ENCODE measurements around the gene BCKDHB. TPM values are rescaled to one million over a fixed set of nuclear protein-coding genes. Genes with fewer than 3 reads are reported as not detected.

Gene BCKDHB
- polyA plus RNA-seq, 1 donor (not counting 4 experiments of a cell fraction or from before 2014, with no cell fraction given): 20.9 TPM

DNA sequence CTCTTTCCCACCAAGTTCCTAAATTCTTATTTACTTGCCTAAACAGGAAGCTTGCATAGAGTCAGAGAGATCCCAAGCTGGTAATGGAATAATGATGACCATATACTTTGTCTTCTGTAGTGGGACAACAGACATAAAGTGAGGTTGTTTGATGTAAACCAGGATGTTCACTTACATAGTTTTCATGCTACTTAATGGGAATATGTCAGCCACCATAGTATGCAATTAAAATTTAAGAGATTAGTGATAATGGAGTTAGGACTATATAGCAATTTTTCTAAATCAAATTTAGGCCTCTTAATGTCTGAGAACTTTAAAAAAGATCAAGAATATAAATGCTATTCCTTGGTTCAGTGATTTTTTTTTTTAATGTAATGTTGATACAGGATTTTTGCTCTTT lies 180.6 kb downstream of the BCKDHB start:
- DNase-seq (ENCODE audit: low read depth, low spot score) (no peak), FAIRE-seq (peak; percentile 55)
- TF ChIP-seq, protein P1, sequence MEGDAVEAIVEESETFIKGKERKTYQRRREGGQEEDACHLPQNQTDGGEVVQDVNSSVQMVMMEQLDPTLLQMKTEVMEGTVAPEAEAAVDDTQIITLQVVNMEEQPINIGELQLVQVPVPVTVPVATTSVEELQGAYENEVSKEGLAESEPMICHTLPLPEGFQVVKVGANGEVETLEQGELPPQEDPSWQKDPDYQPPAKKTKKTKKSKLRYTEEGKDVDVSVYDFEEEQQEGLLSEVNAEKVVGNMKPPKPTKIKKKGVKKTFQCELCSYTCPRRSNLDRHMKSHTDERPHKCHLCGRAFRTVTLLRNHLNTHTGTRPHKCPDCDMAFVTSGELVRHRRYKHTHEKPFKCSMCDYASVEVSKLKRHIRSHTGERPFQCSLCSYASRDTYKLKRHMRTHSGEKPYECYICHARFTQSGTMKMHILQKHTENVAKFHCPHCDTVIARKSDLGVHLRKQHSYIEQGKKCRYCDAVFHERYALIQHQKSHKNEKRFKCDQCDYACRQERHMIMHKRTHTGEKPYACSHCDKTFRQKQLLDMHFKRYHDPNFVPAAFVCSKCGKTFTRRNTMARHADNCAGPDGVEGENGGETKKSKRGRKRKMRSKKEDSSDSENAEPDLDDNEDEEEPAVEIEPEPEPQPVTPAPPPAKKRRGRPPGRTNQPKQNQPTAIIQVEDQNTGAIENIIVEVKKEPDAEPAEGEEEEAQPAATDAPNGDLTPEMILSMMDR (optimal IDR thresholded peaks at IDR 0.05 in 1 of 3, IDR thresholded peaks at IDR 0.05 in 1 of 3, conservative IDR thresholded peaks at IDR 0.05 in 1 of 3; ENCODE audit: extremely low read depth in 1 of 3, insufficient read depth in 2 of 3, low read length in 3 of 3): no peak
- no peak for TF ChIP-seq EZH2 (IDR thresholded peaks at IDR 0.05; ENCODE audit: low read length)
- H3K4me2 ChIP-seq (ENCODE audit: control insufficient read depth, extremely low read depth, insufficient read depth, low read depth, low read length): no peak overlapping the region
- no peak overlapping the region for H3K27ac ChIP-seq (ENCODE audit: control insufficient read depth, insufficient read depth, low read length)
- H3K9me3 ChIP-seq (ENCODE audit: control insufficient read depth, low read depth, low read length): no peaks in the 10 kb centered on the region
- no peak overlapping the region for H2AFZ ChIP-seq (ENCODE audit: control insufficient read depth, low read length)
- H3K36me3 ChIP-seq (ENCODE audit: control insufficient read depth in 2 of 2, extremely low read depth in 1 of 2, insufficient read depth in 2 of 2, low read length in 2 of 2): no peaks in the 10 kb centered on the region
- H3K9ac ChIP-seq (ENCODE audit: control insufficient read depth, extremely low read depth, insufficient read depth, low read length): no peak overlapping the region
- dilution Hi-C loops (cut with MboI; ENCODE audit: extremely low pct_ligation_motif_present, low sequenced_read_pairs): no loop called here
- no peak overlapping the region for H3K4me3 ChIP-seq (ENCODE audit: control insufficient read depth in 2 of 3, extremely low read depth in 1 of 3, insufficient read depth in 2 of 3, low read depth in 1 of 3, low read length in 3 of 3)
- no peaks in the 10 kb centered on the region for H3K79me2 ChIP-seq (ENCODE audit: control insufficient read depth, insufficient read depth, low read length)
- no peaks in the 10 kb centered on the region for H4K20me1 ChIP-seq (ENCODE audit: control insufficient read depth, extremely low read depth, insufficient read depth, low read length)
- no peaks in the 10 kb centered on the region for H3K9me1 ChIP-seq (ENCODE audit: control insufficient read depth, extremely low read depth, insufficient read depth, low read length)
- peaks cover 4% of the 10 kb centered on the region for H3K4me1 ChIP-seq (ENCODE audit: control insufficient read depth, extremely low read depth, insufficient read depth, low read length)
- H3K27me3 ChIP-seq (ENCODE audit: control insufficient read depth, extremely low read depth, insufficient read depth, low read length): no peaks in the 10 kb centered on the region

GRCh38 chr6:80287607-80288006 lies 181.1 kb downstream of the BCKDHB start:
- dilution Hi-C loops (cut with MboI; ENCODE audit: extremely low pct_ligation_motif_present, low sequenced_read_pairs): no loop called here
- H2AFZ ChIP-seq (ENCODE audit: control insufficient read depth, low read length): no peak overlapping the region
- H3K9me3 ChIP-seq (ENCODE audit: control insufficient read depth, low read depth, low read length): no peaks in the 10 kb centered on the region
- no peak overlapping the region for H3K4me3 ChIP-seq (ENCODE audit: control insufficient read depth in 2 of 3, extremely low read depth in 1 of 3, insufficient read depth in 2 of 3, low read depth in 1 of 3, low read length in 3 of 3)
- H3K79me2 ChIP-seq (ENCODE audit: control insufficient read depth, insufficient read depth, low read length): no peaks in the 10 kb centered on the region
- DNase-seq (ENCODE audit: low read depth, low spot score) (no peak), FAIRE-seq (no peak)
- no peaks in the 10 kb centered on the region for H3K27me3 ChIP-seq (ENCODE audit: control insufficient read depth, extremely low read depth, insufficient read depth, low read length)
- H3K36me3 ChIP-seq (ENCODE audit: control insufficient read depth in 2 of 2, extremely low read depth in 1 of 2, insufficient read depth in 2 of 2, low read length in 2 of 2): no peaks in the 10 kb centered on the region
- H4K20me1 ChIP-seq (ENCODE audit: control insufficient read depth, extremely low read depth, insufficient read depth, low read length): no peaks in the 10 kb centered on the region
- H3K4me1 ChIP-seq (ENCODE audit: control insufficient read depth, extremely low read depth, insufficient read depth, low read length): peaks cover 4% of the 10 kb centered on the region
- TF ChIP-seq EZH2 (IDR thresholded peaks at IDR 0.05; ENCODE audit: low read length): no peak
- TF ChIP-seq, protein P1 (optimal IDR thresholded peaks at IDR 0.05 in 1 of 3, IDR thresholded peaks at IDR 0.05 in 1 of 3, conservative IDR thresholded peaks at IDR 0.05 in 1 of 3; ENCODE audit: extremely low read depth in 1 of 3, insufficient read depth in 2 of 3, low read length in 3 of 3): no peak
- H3K9me1 ChIP-seq (ENCODE audit: control insufficient read depth, extremely low read depth, insufficient read depth, low read length): no peaks in the 10 kb centered on the region
- H3K27ac ChIP-seq (ENCODE audit: control insufficient read depth, insufficient read depth, low read length): no peak overlapping the region
- no peak overlapping the region for H3K4me2 ChIP-seq (ENCODE audit: control insufficient read depth, extremely low read depth, insufficient read depth, low read depth, low read length)
- H3K9ac ChIP-seq (ENCODE audit: control insufficient read depth, extremely low read depth, insufficient read depth, low read length): no peak overlapping the region
